NCI-H1092 treated with DMSO at 0.1 percent for 48 hours (cell line): Measurements from ENCODE around the gene METTL23.
"Not testable (repeated sequence)": the region's sequence is repeated elsewhere in the genome, so short reads cannot be mapped to it uniquely, and the experiment has no call there.

Experiments used
- DNase-seq: peaks from one replicate; lab custom pipeline; 2025; lab: John Stamatoyannopoulos, UW

Gene METTL23

GRCh38 chr17:76695059-76695831 lies 31.4 kb upstream of the METTL23 start:
- no peak for DNase-seq

- no peak for DNase-seq
Observed at GRCh38 chr17:76696763-76697701, 29.6 kb upstream of the METTL23 start.

DNA sequence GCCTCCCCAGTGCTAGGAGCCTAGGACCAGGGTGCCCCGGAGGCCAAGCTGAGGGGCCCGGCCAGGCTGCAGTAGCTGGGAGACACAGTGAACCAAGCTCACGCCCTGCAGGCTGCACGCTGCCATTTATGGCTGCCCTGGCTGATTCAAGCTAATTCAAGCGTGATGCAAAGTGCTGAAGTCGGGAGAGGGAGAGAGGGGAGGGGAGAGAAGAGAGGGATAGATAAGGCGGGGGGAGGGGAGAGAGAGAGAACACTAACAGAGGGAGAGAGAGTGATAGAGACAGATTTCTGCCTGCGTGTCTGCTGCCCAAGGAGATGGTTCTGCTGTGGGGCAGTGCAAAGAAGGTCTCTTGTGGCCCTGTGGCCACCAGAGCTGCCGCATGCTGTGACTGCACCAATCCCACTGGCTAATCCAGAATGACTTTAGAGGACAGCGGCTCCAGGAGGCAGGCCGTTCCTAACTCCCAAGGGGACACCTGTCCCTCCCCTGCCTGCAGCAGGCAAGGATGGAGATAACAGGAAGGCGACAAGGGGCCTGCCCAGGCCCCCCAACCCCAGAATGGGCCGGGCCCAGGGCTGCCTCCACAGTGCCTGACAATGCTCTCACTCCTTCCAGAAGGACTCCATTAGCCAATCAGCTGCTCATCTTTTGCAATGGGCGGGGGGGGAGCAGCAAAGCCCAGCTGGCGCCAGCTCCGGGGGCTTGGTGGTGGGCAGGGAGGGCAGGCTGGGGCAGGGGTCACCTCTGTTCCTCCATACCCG lies 28.8 kb upstream of the METTL23 start:
- peak; percentile 6 for DNase-seq

- not testable (repeated sequence) for DNase-seq
Observed at GRCh38 chr17:76698466-76698977, 28.1 kb upstream of the METTL23 start.

GRCh38 chr17:76700270-76700616 lies 26.4 kb upstream of the METTL23 start:
- no peak for DNase-seq

GRCh38 chr17:76700617-76701470 lies 25.8 kb upstream of the METTL23 start:
- DNase-seq, result no peak

- DNase-seq, result no peak
Observed at GRCh38 chr17:76701471-76701967, 25.1 kb upstream of the METTL23 start.

GRCh38 chr17:76702076-76702475 lies 24.6 kb upstream of the METTL23 start:
- DNase-seq, result no peak

DNA sequence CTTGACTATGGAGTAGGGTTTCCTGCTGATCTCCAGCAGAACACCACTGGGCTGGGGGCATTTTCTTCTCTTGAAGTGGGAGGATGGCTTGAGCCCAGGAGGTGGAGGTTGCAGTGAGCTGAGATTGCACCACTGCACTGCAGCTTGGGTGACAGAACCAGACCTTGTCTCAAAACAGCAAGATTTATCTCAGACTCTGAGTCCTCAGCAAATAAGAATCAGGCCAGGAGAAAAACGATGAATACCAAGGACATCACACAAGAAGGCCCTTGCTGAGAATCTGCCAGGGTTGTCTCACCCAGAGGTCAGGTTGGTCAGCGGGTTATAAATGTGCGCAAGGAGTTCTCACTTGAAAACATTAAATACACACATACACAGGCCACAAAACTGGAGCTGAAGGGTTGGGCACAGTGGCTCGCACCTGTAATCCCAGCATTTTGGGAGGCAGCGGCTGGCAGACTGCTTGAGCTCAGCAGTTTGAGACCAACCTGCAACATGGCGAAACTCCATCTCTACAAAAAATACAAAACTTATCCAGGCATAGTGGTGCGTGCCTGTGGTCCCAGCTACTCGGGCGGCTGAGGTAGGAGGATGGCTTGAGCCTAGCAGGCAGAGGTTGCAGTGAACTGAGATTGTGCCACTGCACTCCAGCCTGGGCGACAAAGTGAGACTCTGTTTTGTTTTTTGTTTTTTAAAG lies 23.6 kb upstream of the METTL23 start:
- no peak for DNase-seq

GRCh38 chr17:76704805-76705204 lies 21.8 kb upstream of the METTL23 start:
- DNase-seq, result no peak

DNA sequence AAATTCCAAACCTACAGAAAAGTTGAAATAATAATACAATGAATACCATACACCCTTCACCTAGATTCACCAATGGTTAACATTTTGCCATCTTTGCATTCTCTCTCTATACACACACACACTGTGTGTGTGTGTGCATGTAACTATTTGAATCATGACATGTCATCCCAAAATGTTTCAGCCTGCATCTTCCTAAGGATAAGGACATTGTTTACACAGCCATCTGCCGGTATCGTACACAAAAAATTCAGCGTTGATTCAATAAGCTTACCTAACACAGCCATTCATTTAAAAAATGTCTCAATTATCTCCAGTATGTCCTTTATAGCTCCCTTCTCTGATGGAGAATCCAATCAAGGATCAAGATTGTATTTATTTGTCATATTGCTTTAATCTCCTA lies 19.8 kb upstream of the METTL23 start:
- no peak for DNase-seq

DNA sequence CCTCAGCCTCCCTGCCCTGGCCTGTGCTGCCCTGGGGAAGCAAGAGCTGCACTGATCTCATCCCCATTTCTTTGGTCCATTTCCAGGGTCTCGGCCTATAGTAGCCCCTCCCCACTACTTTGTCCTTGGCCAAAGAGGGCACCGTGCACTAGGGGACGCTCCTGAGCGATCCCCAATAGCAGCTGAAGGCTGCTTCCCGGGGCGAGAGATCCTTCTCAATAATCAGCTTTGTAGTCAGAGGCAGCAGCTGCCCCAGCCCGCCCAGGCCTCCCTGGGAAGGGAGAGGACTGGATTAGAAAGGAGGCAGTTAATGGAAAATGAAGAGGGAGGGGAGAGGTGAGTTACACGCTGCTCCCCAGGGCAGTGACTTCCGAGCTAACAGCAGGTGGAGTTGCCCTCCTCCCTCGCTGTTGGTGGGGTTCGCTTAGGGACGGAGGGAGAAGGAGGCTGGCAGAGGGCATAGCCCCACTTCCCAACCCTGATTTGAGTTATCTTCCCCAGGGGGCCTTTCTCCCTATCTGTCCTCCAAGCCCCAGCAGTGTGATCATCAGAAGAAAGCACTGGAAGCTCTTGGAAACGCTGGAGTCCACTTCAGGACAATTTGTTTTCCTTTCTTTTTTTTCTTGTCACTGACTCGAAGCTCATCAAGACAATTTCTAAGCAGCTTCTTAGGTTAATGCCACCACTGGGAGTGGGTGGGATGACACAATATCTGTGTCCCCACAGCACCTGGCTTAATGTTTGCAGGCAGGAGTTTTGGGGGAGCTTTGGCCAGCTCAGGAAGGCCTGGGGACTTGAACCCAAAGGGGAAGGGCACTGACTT lies 18.4 kb upstream of the METTL23 start:
- DNase-seq, result no peak

DNA sequence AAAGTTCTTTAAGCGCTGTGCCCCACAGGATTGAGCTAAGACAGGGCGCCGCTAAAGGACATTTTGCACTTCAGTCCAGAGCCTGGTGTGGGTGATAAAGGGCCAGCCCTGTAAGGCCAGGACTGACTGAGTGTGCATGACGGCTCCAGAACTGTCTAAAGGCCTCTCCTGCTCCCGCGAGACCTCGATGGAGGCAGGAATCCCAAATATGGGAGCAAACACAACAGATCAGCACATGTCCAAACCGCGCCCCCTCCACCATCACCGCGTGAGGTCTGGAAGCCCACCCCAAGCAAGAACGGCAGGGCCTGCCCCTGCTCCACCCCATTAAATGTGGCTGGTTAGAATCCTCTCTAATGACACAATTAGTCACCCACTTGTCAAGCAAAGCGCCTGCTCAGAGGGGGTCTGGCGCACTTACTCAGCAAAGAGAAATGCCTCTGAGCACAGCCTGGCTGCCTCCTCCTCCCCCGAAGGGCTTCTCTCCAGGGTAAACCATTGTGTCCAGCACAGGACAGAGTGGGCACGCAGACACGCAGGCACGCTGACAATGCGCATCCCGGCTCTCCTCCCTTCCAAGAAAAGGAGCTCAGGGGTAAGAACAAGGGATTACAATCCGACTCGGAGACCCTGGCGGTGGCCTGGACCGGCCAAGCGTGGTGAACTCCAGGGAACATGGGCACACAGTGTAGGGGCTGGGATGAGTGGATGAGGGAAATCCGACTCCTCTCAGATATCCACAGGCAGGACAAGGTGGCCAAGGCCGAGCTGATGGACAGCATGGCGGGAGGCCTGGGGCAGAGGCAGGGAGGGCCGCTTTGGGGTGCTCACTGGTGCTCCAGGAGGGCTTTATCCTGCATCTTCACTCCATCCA lies 17.3 kb upstream of the METTL23 start:
- no peak for DNase-seq

GRCh38 chr17:76709951-76710862 lies 16.4 kb upstream of the METTL23 start:
- DNase-seq, result not testable (repeated sequence)

- DNase-seq, result peak; percentile 37
Observed at GRCh38 chr17:76710863-76711611, 15.6 kb upstream of the METTL23 start, which contains the start of gene MXRA7. MXRA7 (minus strand) TSS chr17:76710965; CDS start chr17:76710946, 19 bp downstream.

DNA sequence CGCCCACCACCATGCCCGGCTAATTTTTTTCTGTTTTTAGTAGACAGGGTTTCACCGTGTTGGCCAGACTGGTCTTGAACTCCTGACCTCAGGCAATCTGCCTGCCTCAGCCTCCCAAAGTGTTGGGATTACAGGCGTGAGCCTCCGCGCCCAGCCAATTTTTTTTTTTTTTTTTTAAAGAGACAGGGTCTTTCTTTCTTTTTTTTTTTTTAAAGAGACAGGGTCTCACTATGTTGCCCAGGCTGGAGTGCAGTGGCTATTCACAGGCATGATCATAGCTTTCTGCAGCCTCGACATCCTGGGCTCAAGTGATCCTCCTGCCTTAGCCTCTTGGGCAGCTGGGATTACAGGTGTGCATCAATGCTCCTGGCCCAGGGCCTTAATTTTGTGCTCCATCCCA lies 14.3 kb upstream of the METTL23 start:
- not testable (repeated sequence) for DNase-seq

GRCh38 chr17:76713765-76714164 lies 12.9 kb upstream of the METTL23 start:
- no peak for DNase-seq
